ENCODE results near the gene SNRPA1. TPM values are rescaled to one million over a fixed set of nuclear protein-coding genes. Genes with fewer than 3 reads are reported as not detected.

SNRPA1 gene
- total and polyA plus RNA-seq, 2 of the 13 experiments (the other 11 are each of a cell fraction or from before 2014, with no cell fraction given), result 41.2 to 108 TPM

DNA sequence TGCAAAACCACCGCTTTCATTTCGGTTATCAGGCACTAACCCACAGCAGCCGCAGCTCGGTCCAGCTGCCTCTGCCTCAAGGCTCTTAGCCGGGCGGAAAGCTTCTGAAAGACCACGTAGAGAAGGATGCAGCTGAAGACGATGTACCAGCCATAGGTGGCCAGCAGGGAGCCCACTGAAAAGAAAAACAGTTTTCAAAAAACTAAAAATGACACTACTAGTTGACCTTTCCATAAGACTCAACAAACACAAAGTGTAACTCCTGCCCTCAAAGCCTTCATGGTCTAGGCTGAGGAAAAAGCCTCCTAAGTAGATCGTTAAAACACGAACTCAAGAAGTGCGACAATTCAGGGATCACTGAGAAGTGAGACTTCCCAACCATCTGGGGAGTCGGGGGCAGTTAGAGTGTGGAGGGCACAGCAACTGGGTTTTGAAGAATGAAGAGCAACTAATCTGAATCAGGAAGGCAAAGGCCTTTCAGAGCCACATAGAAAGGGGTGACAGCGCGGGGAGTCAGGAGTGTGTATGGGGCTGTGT is 18.5 kb downstream of the SNRPA1 start (continued):
- TF ChIP-seq, protein P1, sequence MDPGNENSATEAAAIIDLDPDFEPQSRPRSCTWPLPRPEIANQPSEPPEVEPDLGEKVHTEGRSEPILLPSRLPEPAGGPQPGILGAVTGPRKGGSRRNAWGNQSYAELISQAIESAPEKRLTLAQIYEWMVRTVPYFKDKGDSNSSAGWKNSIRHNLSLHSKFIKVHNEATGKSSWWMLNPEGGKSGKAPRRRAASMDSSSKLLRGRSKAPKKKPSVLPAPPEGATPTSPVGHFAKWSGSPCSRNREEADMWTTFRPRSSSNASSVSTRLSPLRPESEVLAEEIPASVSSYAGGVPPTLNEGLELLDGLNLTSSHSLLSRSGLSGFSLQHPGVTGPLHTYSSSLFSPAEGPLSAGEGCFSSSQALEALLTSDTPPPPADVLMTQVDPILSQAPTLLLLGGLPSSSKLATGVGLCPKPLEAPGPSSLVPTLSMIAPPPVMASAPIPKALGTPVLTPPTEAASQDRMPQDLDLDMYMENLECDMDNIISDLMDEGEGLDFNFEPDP (CRISPR knock-in tag; conservative IDR thresholded peaks at IDR 0.05), result 0 out of 2 replicates have a peak, but pooled peaks have one; percentile 36
- TF ChIP-seq, protein P2, sequence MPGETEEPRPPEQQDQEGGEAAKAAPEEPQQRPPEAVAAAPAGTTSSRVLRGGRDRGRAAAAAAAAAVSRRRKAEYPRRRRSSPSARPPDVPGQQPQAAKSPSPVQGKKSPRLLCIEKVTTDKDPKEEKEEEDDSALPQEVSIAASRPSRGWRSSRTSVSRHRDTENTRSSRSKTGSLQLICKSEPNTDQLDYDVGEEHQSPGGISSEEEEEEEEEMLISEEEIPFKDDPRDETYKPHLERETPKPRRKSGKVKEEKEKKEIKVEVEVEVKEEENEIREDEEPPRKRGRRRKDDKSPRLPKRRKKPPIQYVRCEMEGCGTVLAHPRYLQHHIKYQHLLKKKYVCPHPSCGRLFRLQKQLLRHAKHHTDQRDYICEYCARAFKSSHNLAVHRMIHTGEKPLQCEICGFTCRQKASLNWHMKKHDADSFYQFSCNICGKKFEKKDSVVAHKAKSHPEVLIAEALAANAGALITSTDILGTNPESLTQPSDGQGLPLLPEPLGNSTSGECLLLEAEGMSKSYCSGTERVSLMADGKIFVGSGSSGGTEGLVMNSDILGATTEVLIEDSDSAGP (CRISPR knock-in tag; IDR thresholded peaks at IDR 0.05; ENCODE audit: borderline replicate concordance), result 0 out of 2 replicates have a peak, but pooled peaks have one; percentile 4

DNA sequence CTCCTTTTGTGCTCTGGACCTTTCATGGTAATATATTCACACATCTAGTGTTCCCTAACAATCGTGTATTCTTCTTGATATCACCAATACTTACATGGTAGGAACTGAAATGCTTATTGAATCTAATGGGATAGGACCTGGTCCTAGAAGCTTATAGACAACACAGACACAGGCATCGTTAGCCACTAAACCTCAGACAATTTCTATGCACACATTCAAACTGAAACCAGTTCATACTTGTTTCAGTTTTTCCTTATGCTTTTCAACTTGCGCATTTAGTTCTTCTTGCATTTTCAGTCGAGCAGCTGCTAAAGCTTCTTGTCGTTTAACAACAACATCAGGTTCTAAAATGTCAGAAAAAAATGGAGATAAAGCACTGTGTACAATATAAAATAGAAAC is 20.0 kb downstream of the SNRPA1 start:
- H3K4me1 ChIP-seq (ENCODE audit: insufficient read depth, low read length), result peaks cover 30% of the 10 kb centered on the region
- no peak for TF ChIP-seq ZBTB21 (CRISPR knock-in tag; IDR thresholded peaks at IDR 0.05)
- TF ChIP-seq ARHGAP35 (CRISPR knock-in tag; IDR thresholded peaks at IDR 0.05; ENCODE audit: borderline replicate concordance), result no peak
- no peak for TF ChIP-seq EHMT2 (IDR thresholded peaks at IDR 0.05; ENCODE audit: borderline replicate concordance, low read depth, low read length)
- TF ChIP-seq, protein P3, sequence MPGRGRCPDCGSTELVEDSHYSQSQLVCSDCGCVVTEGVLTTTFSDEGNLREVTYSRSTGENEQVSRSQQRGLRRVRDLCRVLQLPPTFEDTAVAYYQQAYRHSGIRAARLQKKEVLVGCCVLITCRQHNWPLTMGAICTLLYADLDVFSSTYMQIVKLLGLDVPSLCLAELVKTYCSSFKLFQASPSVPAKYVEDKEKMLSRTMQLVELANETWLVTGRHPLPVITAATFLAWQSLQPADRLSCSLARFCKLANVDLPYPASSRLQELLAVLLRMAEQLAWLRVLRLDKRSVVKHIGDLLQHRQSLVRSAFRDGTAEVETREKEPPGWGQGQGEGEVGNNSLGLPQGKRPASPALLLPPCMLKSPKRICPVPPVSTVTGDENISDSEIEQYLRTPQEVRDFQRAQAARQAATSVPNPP (CRISPR knock-in tag; IDR thresholded peaks at IDR 0.05), result no peak
- TF ChIP-seq MXI1 (IDR thresholded peaks at IDR 0.05; ENCODE audit: borderline replicate concordance, low read depth, low read length), result no peak
- no peak for TF ChIP-seq XRCC5 (optimal IDR thresholded peaks at IDR 0.05; ENCODE audit: low read length)
- no peak for TF ChIP-seq ZNF563 (CRISPR knock-in tag; IDR thresholded peaks at IDR 0.05)
- no peak for TF ChIP-seq ZNF773 (CRISPR knock-in tag; IDR thresholded peaks at IDR 0.05; ENCODE audit: borderline replicate concordance)
- ChIA-PET CTCF (ENCODE audit: low intra/inter-chr PET ratio, low total read pairs) (no interaction called here), POLR2A (no interaction called here)
- H3K27me3 ChIP-seq (ENCODE audit: control insufficient read depth in 1 of 2, insufficient read depth in 2 of 2, low read length in 2 of 2), result no peaks in the 10 kb centered on the region; a peak in 1 of 5 replicates
- no peaks in the 10 kb centered on the region; the same call in 1 of the 2 replicates for H4K20me1 ChIP-seq (ENCODE audit: insufficient read depth, low read length)
- peaks cover 15 to 52% of the 10 kb centered on the region in 2 experiments for H3K36me3 ChIP-seq (replicated peaks in 1 of 2; ENCODE audit: control insufficient read depth in 1 of 2, insufficient read depth in 2 of 2, low read length in 2 of 2)
- TSS peak; percentile 26 for BruUV-seq (replicated peaks)
- intact Hi-C loops (cut with micrococcal nuclease; ENCODE audit: unreplicated experiment) (no loop called here), in situ Hi-C loops (cut with HindIII; ENCODE audit: extremely low pct_ligation_motif_present, low pct_unique_long_range_greater_than_20kb) (no loop called here)
- peaks cover 20% of the 10 kb centered on the region for H3K79me2 ChIP-seq (ENCODE audit: insufficient read depth, low read length)
- H3K9me3 ChIP-seq (ENCODE audit: low read length), result no peaks in the 10 kb centered on the region
- 96% methylated on average over 5 of the region's 5 CpGs for WGBS (ENCODE audit: low lambda C conversion rate)
- H3K9ac ChIP-seq (ENCODE audit: insufficient read depth, low read depth, low read length), result no peak overlapping the region
- FAIRE-seq, result no peak
- no peak overlapping the region for H3K4me2 ChIP-seq (ENCODE audit: low read depth, low read length)
- no peak for DNase-seq (ENCODE audit: low spot score)
- no peak overlapping the region for H2AFZ ChIP-seq (ENCODE audit: low read length)
- no peak overlapping the region for H3K4me3 ChIP-seq (replicated peaks in 1 of 3; ENCODE audit: insufficient read depth in 1 of 3, low read depth in 2 of 3, low read length in 3 of 3)
- no peak for ATAC-seq
- no peak overlapping the region for H3K27ac ChIP-seq (ENCODE audit: extremely low read length, insufficient read depth, low read length)

Measured in HepG2 (cell line).